VCaP (cell line): Measurements from ENCODE around the gene NIFK.
"Not testable (repeated sequence)": the region's sequence is repeated elsewhere in the genome, so short reads cannot be mapped to it uniquely, and the experiment has no call there.

Source experiments
- H3K27ac ChIP-seq: fragments of 450-650 bp; 2 replicates; pipeline ENCODE4 v1.5.1; 2017
- TF ChIP-seq, protein P1 (sequence below): fragments of 450-650 bp; conservative IDR thresholded peaks from 2 replicates; pipeline ENCODE4 v1.5.1; 2017; ENCODE audit warnings: mild to moderate bottlenecking, moderate library complexity

Gene NIFK

DNA sequence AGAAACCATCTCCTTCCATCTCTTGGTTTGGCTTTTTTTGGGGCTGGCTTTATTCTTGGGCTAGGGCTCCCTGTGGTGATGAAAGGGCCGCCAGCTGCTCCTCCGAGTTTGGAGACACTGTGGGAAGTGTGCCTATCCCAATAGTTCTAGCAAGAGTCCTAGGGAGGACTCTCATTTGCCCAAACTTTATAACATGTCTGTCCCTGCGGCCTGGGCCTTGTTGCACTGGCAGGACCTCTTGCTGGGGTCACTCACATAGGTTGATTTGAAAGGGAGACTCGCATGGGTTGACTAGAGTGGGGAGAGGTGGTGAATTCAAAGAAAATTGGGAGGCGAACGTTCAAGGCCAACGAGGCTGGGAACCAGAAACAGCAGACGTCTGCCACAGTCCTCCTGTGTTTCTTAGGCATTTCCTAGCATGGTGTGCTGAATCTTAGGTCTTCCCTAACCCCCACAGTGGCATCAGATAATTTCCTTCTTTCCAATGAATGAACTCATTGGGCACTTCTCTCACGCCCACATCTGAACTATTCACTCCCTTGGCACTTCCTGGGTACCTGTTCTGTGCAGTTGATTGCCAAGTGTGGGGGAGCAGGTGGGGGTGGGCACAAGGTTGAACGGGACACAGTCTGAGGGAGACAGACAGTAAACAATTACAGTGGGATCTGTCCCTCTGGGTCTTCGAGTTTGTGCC is 26.8 kb downstream of the NIFK start:
- TF ChIP-seq, protein P1, sequence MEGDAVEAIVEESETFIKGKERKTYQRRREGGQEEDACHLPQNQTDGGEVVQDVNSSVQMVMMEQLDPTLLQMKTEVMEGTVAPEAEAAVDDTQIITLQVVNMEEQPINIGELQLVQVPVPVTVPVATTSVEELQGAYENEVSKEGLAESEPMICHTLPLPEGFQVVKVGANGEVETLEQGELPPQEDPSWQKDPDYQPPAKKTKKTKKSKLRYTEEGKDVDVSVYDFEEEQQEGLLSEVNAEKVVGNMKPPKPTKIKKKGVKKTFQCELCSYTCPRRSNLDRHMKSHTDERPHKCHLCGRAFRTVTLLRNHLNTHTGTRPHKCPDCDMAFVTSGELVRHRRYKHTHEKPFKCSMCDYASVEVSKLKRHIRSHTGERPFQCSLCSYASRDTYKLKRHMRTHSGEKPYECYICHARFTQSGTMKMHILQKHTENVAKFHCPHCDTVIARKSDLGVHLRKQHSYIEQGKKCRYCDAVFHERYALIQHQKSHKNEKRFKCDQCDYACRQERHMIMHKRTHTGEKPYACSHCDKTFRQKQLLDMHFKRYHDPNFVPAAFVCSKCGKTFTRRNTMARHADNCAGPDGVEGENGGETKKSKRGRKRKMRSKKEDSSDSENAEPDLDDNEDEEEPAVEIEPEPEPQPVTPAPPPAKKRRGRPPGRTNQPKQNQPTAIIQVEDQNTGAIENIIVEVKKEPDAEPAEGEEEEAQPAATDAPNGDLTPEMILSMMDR: no peak
- no peak overlapping the region for H3K27ac ChIP-seq

DNA sequence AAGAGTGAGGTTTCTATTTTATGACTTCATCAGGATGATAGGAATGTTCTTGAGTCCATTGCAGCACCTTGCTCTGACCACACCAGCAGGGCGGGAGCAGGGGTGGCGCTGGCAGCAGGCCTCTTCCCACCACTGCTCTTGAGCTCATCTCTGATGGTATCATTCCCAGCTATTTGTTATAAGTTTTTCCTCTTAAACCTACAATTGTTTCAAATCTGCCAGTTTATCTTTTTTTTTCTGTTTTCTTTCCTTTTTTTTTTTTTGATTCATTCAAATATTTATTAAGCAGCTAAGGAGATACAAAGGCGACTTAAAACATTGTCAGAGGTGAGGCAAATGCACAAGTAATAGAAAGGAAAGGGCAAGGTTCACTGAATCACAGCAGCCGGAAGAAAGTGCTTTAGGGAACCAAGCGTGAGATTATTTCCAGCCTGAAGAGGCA is 28.7 kb downstream of the NIFK start:
- H3K27ac ChIP-seq: no peak overlapping the region
- TF ChIP-seq, protein P1: no peak

DNA sequence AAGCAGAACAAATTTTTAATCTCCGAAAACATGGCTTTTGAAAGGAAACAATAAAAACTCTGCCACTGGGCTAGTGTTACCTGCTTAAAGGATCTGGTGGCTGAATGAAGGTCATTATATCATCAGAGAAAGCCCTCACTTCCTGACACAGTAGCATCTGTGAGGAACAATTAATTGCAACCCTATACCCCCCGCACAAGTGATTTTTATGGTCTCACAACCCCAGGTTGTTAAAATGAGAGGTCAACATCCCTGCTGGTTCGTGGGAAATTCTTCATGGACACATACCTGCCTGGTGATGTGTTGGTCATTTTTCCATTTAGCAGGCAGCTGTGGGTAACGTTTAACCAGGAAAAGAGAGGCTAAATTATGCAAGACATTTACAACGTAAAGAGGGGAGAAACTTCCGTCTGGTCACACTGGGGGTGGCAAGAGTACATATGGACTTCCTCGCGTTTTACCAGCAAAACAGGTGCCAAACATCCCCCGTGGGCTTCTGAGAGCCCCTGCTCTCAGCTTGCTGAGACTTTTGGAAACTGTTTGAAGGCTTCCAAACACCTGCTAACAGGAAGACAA is 29.2 kb downstream of the NIFK start:
- no peak overlapping the region for H3K27ac ChIP-seq
- TF ChIP-seq, protein P1: no peak

DNA sequence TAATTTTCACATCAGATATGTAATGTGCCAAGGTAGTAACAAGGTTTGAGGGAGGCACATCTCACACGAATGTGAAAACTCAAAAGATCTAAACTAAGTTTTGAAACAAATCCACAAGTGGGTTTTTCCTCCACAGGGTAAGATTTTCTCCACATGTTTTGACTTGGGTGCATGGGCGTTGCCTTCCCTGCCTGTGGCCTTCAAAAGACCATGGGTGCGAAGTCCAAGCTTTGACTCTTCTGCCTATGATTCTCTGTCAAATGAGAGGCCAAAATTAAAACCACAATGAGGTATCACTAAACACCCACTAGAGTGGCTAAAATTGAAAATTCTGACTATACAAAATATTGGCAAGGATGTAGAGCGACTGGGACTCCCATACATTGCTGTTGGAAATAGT is 30.7 kb downstream of the NIFK start:
- TF ChIP-seq, protein P1: no peak
- H3K27ac ChIP-seq: no peak overlapping the region

DNA sequence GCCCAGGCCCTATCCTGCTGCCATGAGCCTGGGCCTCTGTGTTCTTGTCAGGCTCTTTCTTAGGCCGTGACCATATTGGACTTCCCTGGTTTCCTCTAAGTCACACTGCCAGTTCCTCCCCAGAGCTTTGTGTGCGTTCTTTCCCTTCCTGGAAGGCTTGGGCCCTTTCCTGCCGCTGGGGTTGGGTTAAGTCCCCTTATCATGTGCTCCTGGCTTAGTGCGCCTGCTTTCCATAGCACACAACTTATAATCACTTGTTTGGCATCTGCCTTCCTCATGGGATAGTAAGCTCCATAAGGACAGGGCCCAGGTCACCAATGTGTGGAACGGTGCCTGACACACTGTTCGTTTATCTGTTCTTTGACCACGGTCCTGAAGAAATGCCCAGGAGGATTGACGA is 31.3 kb downstream of the NIFK start:
- H3K27ac ChIP-seq: no peak overlapping the region
- TF ChIP-seq, protein P1: no peak

DNA sequence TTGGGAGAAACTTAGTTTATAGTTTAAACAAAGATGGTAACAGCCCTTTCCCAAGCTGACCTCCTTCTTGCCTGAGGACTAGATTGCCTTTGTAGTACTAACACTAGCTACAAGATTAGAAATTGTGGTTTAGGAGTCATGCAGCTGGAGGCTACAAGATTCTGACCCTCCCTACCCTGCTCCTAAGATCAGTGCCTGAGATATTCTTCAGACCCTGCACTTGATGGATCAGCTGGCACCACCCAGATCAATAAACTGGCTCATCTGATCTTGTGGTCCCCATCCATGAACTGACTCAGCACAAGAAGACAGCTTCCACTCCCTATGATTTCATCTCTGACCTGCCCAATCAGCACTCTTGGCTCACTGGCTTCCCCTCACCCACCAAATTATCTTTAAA is 34.9 kb downstream of the NIFK start:
- not testable (repeated sequence) for H3K27ac ChIP-seq

DNA sequence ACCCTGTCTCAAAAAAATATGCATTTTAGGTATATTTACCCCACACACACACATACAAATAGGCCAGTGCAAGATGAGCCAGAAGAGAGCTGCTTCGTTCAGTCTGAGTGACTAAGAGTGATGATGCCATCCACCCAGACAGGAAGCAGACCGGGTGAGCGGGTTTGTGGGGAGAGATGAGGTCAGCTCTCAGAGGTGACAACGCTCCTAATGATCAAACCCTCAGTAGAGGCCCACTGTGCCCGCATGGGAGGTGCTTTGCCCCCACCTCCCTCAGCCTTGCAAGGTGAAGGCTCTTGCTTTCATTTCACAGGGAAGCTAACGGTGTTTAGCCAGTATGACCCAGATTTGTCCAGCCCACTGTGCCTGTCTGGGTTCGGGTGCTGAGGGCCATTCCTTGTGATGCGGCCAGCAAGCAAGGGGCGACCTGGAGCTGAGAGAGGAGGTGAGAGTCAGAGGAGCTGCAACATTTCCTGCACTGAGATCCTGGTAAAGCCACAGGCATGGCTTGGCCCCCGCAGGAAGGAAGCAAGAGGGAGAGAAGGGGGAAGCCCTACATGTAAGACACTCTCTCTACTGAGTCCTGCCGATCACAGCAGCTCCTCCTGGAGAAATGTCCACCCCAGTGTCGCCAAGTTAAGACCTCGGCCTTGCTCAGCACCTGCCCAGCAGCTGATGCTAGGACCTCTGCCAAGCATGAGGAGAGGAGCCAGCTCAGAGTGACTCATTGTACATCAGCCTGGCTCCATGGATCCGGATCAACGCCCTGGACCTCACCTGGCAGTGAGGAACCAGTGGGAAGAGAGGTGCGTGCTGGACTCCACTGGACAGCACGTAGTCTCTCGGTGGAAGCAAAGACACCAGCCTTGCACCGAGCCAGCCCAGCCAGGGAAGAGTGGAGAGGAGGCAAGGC is 37.0 kb downstream of the NIFK start:
- no peak overlapping the region for H3K27ac ChIP-seq
- TF ChIP-seq, protein P1: no peak
